HepG2 (cell line): ENCODE results near the gene SAP25. TPM values are rescaled to one million over a fixed set of nuclear protein-coding genes. Genes with fewer than 3 reads are reported as not detected.

Experiments
- AGO2 ChIP-seq: fragments of 200-400 bp; formaldehyde crosslinking; optimal IDR thresholded peaks from 2 replicates; pipeline ENCODE3; 2017; ENCODE audit warnings: mild to moderate bottlenecking, low read depth, low read length, moderate library complexity
- KLF6 ChIP-seq: IDR thresholded peaks from 2 replicates; pipeline ENCODE4 v1.8.0; 2016; ENCODE audit warnings: missing biosample characterization, missing genetic modification reagents
- PAWR ChIP-seq: sonication (generic); formaldehyde crosslinking; IDR thresholded peaks from 2 replicates; pipeline ENCODE4 v1.4.0; 2020; ENCODE audit warnings: missing genetic modification reagents, mild to moderate bottlenecking, borderline replicate concordance
- TEAD3 ChIP-seq: optimal IDR thresholded peaks from 2 replicates; pipeline ENCODE3; 2016; ENCODE audit warnings: borderline replicate concordance
- ZFY ChIP-seq: sonication (generic); formaldehyde crosslinking; IDR thresholded peaks from 2 replicates; pipeline ENCODE4 v1.4.0; 2020; ENCODE audit warnings: missing genetic modification reagents
- ZNF44 ChIP-seq: sonication (generic); formaldehyde crosslinking; IDR thresholded peaks from 2 replicates; pipeline ENCODE4 v1.5.1; 2020; ENCODE audit warnings: mild to moderate bottlenecking, missing genetic modification reagents
- ZNF772 ChIP-seq: sonication (generic); formaldehyde crosslinking; IDR thresholded peaks from 2 replicates; pipeline ENCODE4 v1.5.0; 2020; ENCODE audit warnings: mild to moderate bottlenecking, missing genetic modification reagents
- ZNF83 ChIP-seq: sonication (generic); formaldehyde crosslinking; IDR thresholded peaks from 2 replicates; pipeline ENCODE4 v1.4.0; 2020; ENCODE audit warnings: missing genetic modification reagents, mild to moderate bottlenecking, borderline replicate concordance
- ZNF879 ChIP-seq: sonication (generic); formaldehyde crosslinking; IDR thresholded peaks from 2 replicates; pipeline ENCODE4 v1.8.1; 2023; ENCODE audit warnings: missing genetic modification reagents
- ZSCAN21 ChIP-seq: sonication (generic); formaldehyde crosslinking; IDR thresholded peaks from 2 replicates; pipeline ENCODE4 v1.8.0; 2022; ENCODE audit warnings: mild to moderate bottlenecking, missing genetic modification reagents, moderate library complexity, borderline replicate concordance
- ZZZ3 ChIP-seq: sonication (generic); formaldehyde crosslinking; IDR thresholded peaks from 2 replicates; pipeline ENCODE4 v1.4.0; 2020; ENCODE audit warnings: missing genetic modification reagents, mild to moderate bottlenecking, borderline replicate concordance
- polyA plus RNA-seq, 8 experiments: library from polyadenylated mRNA; depleted of rRNA in 3 of 8; stranded (reverse) in 7 of 8; unstranded in 1 of 8; fragments of >200 nt; fragmentation: Illumina TruSeq in 4 of 8; extraction: Trizol in 4 of 8; gene quantifications; 2 replicates each; pipeline versions ENCODE4 v1.2.1 to v1.2.3, GENCODE V29; 2011 to 2016; ENCODE audit warnings: low read depth in 4 of 8, missing spikeins in 1 of 8, mixed read lengths in 1 of 8; ENCODE audit not compliant: insufficient read depth in 1 of 8
- total RNA-seq, 5 experiments: library from RNA; depleted of rRNA; stranded (reverse); fragments of >200 nt; fragmentation: Illumina TruSeq; extraction: Trizol; gene quantifications; 2 replicates each; pipeline ENCODE4 v1.2.3, GENCODE V29; 2016; ENCODE audit warnings: low read depth in 1 of 5
- TF ChIP-seq, protein P1 (sequence below): sonication (generic); formaldehyde crosslinking; IDR thresholded peaks from 2 replicates; pipeline ENCODE4 v1.4.0; 2020; ENCODE audit warnings: mild to moderate bottlenecking, low read depth, missing genetic modification reagents
- TF ChIP-seq, protein P2 (sequence below), 2 experiments: fragments of 450-650 bp in 1 of 2; sonication (generic) in 1 of 2; formaldehyde crosslinking; IDR thresholded peaks; 2 replicates each; pipeline versions ENCODE4 v1.5.0 to v1.8.0; 2020 to 2022; ENCODE audit warnings: mild to moderate bottlenecking in 1 of 2, missing genetic modification reagents in 1 of 2
- TF ChIP-seq, protein P3 (sequence below): sonication (generic); formaldehyde crosslinking; IDR thresholded peaks from 2 replicates; pipeline ENCODE4 v1.4.0; 2020; ENCODE audit warnings: missing genetic modification reagents
- TF ChIP-seq, protein P4 (sequence below): sonication (generic); formaldehyde crosslinking; IDR thresholded peaks from 2 replicates; pipeline ENCODE4 v1.5.0; 2020; ENCODE audit warnings: mild to moderate bottlenecking, low read depth, missing genetic modification reagents, borderline replicate concordance

SAP25 gene
- total and polyA plus RNA-seq, 2 of the 13 experiments (the other 11 are each of a cell fraction or from before 2014, with no cell fraction given) = 0.15 to 0.20 TPM

DNA sequence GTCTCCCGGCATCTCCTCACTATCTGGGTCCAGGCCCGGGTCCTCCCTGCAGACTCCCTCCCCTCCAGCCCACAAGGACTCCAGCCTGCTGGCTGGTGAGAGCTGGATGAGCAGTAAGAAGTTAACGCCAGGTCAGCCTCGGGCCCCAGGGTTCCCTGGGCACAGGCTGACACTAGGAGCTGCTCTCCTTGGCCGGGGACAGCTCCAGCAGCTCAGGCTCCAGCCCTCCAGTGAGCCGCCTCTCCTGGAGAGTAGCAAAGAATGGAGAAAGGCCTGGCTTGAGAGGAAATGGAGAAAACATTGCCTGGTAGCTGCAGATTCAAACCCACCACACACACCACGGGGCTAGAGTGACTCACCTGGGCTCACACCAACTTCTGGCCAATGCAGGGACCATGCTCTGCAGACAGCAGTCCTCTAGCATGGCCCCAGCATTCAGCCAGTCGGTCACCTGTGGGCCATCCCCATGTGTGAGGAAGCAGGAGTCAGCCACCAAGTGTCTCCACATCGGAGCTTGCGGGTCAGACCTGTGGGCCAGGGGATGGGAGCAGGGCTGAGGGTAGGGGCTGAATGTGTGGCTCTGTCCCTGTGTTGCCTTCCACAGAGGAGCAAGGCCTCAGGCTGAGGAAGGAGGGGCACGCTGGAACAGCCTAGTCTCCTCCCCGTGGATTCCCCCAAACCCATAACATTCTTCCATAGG, 6.5 kb downstream of the SAP25 start (continued):
- TF ChIP-seq, protein P1, sequence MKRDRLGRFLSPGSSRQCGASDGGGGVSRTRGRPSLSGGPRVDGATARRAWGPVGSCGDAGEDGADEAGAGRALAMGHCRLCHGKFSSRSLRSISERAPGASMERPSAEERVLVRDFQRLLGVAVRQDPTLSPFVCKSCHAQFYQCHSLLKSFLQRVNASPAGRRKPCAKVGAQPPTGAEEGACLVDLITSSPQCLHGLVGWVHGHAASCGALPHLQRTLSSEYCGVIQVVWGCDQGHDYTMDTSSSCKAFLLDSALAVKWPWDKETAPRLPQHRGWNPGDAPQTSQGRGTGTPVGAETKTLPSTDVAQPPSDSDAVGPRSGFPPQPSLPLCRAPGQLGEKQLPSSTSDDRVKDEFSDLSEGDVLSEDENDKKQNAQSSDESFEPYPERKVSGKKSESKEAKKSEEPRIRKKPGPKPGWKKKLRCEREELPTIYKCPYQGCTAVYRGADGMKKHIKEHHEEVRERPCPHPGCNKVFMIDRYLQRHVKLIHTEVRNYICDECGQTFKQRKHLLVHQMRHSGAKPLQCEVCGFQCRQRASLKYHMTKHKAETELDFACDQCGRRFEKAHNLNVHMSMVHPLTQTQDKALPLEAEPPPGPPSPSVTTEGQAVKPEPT = no peak; the same call in 1 of the 2 replicates
- 0 out of 2 replicates have a peak, but pooled peaks have one; percentile 38 for TF ChIP-seq ZSCAN21 (CRISPR knock-in tag)
- TF ChIP-seq ZNF879 (CRISPR knock-in tag) = no peak
- TF ChIP-seq, protein P2, sequence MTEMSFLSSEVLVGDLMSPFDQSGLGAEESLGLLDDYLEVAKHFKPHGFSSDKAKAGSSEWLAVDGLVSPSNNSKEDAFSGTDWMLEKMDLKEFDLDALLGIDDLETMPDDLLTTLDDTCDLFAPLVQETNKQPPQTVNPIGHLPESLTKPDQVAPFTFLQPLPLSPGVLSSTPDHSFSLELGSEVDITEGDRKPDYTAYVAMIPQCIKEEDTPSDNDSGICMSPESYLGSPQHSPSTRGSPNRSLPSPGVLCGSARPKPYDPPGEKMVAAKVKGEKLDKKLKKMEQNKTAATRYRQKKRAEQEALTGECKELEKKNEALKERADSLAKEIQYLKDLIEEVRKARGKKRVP (CRISPR knock-in tag; IDR thresholded peaks at IDR 0.05) = no peak
- TF ChIP-seq, protein P3, sequence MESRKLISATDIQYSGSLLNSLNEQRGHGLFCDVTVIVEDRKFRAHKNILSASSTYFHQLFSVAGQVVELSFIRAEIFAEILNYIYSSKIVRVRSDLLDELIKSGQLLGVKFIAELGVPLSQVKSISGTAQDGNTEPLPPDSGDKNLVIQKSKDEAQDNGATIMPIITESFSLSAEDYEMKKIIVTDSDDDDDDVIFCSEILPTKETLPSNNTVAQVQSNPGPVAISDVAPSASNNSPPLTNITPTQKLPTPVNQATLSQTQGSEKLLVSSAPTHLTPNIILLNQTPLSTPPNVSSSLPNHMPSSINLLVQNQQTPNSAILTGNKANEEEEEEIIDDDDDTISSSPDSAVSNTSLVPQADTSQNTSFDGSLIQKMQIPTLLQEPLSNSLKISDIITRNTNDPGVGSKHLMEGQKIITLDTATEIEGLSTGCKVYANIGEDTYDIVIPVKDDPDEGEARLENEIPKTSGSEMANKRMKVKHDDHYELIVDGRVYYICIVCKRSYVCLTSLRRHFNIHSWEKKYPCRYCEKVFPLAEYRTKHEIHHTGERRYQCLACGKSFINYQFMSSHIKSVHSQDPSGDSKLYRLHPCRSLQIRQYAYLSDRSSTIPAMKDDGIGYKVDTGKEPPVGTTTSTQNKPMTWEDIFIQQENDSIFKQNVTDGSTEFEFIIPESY = no peak
- TF ChIP-seq PAWR = no peak
- TF ChIP-seq, protein P4, sequence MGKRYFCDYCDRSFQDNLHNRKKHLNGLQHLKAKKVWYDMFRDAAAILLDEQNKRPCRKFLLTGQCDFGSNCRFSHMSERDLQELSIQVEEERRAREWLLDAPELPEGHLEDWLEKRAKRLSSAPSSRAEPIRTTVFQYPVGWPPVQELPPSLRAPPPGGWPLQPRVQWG (CRISPR knock-in tag) = no peak
- TF ChIP-seq ZZZ3 (CRISPR knock-in tag) = peak; percentile 32; the same call in 1 of the 2 replicates
- no peak for TF ChIP-seq KLF6 (CRISPR knock-in tag)
- no peak for TF ChIP-seq ZNF44 (CRISPR knock-in tag)
- TF ChIP-seq ZNF83 (CRISPR knock-in tag) = no peak
- TF ChIP-seq TEAD3 (CRISPR knock-in tag) = no peak
- TF ChIP-seq AGO2 = peak; percentile 95
- TF ChIP-seq ZFY (CRISPR knock-in tag) = no peak
- TF ChIP-seq ZNF772 (CRISPR knock-in tag) = no peak
- TF ChIP-seq, all 625 proteins: peak for 46
